Measurements from ENCODE around the gene CST2.
"Not testable (repeated sequence)": the region's sequence is repeated elsewhere in the genome, so short reads cannot be mapped to it uniquely, and the experiment has no call there.

Gene CST2, protein sequence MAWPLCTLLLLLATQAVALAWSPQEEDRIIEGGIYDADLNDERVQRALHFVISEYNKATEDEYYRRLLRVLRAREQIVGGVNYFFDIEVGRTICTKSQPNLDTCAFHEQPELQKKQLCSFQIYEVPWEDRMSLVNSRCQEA

DNA sequence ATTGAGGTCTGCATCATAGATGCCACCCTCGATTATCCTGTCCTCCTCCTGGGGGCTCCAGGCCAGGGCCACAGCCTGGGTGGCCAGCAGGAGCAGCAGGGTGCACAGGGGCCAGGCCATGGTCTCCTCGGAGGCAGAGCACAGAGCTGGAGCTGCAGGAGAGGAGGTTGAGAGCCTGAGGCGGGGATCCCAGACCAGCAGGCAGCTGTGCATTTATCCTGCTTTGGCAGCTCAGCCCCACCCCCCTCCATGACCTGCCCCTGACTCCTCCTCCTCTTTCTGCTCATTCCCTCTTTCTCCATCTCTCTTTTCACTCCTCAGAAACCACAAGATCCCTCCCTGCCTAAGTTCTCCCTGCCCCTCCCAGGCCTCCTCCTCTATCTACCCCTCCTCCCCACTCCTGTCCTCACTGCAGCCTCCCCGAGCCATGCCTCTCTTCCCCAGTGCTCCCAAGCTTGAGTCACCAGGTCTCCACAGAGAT, at the start of gene CST2:
CST2 (minus strand) TSS at position 189 of the 481 bp plus-strand sequence; CDS start at position 120, 69 bp downstream.
- no peak for DNase-seq

DNA sequence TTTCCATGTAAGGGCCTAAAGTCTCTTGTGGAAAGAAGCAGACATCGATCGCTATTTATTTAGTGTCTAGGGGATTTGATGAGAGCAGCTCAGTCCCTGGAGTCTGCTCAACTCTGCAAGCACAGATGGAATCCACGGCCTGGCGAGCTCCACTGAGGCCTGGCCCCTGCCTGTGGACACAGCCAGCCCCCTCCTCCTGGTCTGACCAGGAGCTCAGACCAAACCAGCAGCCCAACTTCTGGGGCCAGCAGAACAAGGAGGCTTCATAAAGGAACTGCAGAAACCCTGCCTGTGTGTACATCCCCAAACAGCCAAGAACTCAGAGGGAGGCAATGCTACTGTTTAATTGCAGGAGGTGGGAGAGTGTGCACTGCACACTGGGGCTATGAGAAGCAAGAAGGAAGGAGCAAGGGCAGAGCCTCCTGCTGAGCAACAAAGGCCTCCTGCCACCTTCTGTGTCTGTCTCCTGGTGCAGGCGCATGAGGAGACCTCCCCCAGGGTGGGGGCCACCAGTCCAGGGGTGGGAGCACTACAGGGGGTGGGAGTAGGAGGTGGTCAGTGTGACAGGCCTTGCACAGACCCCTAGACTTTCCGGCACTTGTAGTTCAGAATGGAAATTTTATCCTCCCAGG, 49.2 kb upstream of the CST2 start:
- DNase-seq = no peak

DNA sequence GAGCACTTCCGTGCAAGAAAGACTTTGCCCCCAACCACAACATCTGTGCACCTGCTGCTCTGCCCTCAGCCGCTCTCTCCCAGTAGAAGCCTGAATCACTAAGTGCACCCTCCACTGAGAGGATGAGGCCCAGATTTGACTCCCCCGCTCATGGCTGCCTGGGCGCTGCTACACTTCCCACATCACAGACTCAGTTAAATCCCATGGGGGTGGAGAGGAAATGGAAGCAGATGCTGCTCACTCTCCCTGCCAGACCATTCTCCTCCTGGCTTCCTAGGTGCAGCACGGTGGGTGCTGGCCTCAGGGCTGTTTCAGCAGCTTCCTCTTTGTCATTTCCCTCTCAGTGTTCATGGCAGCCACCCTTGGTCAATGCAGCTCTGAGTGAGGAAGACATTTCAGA, 48.2 kb upstream of the CST2 start:
- DNase-seq = no peak

DNA sequence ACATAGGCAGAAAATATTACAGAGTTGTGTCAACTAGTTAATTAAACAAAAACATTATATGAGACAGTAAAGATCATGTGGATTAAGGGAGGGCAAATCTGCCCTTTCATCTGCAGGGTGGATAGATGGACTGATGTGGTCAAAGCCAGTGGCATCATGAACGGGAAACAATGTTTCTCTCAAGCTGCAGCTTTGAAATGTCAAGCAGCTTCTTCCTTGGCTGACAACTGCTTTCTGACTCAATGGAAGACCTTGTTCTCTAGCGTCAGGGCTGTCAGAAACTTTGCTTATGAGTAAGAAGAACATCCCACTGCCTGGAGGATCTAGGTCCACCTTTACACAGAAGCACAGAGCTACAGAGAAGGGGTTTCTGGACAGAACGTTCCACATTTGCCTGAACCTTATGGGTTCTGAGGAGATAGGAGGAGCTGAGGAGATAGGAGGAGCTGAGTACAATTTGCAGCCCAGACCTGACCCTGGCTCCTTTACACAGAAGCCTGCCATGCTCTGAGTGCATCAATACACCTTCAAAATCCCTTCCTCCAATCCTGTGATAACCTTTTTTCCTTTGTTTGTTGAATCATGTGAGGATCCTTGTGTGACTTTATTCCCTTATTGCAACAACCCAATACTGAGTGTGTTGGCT, 47.0 kb upstream of the CST2 start:
- DNase-seq = no peak

DNA sequence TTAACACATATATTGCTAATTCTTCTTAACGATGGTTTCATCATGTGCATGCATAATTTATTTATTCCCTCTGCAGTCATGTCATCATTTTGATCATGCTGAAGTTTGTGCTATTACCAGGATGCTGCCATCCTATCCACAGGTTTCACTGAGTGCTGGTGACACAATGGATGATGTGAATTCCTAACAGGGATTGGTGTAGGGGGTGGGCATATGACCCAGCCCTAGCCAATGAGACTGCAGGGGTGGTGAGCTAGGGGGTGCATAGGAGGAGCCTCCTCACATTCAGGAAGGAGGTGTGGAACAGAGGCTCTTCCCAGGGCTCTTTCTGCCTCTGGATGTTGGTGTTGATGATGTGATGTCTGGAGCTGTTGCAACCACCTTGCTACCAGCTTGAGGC, 45.5 kb upstream of the CST2 start:
- no peak for DNase-seq

DNA sequence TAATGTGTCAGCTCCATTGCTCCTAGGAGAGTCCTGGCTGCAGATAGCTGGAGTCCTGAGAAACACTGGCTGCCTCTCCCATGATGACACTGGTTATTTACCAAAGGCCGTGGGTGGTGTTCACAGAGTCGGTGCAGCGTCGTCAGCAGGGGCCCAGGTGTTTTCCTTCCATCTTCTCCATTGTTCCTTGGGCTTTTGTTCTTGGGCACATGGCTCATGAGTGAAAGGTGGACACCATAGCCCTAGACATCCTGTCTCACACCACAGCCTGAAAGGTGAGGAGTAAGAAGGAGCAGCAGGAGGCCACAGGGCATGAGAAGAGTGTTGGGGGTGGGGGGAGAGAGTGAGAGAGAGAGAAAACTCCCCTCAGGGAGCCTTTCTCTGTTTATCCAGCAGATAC, 43.9 kb upstream of the CST2 start:
- no peak for DNase-seq

DNA sequence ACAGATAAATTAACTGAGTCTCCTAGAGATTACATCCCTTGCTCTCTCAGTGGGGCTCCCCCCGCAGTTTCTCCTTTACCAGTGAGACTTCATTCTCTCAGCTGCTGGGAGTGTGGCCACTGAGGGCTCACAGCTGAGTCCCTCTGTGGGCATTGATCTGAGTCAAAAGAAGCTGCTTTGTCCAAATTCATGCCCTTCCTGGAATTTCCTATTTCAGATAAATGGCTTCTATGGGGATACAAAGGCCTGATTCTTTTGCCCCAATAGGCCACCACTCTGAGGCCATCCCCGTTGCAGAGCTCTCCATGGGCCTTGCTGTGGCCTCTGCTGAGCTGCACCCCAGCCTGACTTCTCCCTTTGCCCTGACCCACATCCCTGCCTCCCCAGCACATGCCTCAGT, 43.0 kb upstream of the CST2 start:
- no peak for DNase-seq

DNA sequence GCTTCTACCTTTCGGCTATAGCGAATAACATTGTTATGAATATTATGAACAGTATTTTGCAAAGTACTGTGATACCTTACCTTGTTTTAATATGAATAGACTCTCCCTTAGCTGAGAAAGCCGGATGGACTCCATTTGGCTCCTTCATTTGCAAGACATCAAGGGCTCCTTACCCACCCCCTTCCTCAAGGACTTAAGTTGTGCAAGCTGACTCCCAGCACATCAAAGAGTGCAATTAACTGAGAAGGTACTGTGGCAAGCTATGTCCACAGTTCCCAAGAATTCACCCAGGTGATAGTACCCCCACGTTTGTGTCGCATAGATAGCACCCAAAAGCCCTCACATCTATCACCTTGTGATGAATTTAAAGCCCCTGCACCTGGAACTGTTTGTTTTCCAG, 41.8 kb upstream of the CST2 start:
- no peak for DNase-seq

DNA sequence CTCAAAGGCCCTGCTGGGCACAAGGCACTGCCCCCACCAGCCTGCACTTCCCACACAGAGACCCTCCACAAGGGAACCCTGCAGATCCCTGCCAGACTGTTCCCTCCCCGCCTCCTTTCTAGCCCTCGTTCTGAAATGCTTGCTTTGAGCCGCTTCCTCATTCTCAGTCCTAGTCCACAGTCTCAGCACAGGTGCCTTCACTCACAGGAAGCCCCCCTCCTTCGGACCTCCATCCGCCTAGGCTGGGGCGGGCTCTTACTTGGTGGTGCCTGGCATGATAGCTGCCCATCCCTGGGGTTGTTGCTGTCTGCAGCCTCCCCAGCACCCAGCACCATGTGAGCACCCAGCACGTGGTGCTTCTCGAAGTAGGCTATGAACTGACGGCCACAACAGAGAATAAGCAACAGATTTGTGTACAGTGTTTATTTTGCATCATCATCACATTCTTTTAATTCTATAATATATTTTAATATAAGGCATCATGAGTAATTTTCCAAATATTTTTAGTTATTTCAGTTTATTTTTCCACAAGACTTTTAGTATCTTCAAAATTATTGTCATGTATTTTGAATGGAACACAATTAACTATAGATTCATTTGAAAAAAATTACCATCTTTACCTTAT, 40.7 kb upstream of the CST2 start:
- no peak for DNase-seq

DNA sequence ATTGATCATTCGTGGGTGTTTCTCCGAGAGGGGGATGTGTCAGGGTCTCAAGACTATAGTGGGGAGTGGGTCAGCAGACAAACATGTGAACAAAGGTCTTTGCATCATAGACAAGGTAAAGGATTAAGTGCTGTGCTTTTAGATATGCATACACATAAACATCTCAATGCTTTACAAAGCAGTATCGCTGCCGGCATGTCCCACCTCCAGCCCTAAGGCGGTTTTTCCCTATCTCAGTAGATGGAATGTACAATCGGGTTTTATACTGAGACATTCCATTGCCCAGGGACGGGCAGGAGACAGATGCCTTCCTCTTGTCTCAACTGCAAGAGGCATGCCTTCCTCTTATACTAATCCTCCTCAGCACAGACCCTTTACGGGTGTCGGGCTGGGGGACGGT, 34.2 kb upstream of the CST2 start:
- not testable (repeated sequence) for DNase-seq

DNA sequence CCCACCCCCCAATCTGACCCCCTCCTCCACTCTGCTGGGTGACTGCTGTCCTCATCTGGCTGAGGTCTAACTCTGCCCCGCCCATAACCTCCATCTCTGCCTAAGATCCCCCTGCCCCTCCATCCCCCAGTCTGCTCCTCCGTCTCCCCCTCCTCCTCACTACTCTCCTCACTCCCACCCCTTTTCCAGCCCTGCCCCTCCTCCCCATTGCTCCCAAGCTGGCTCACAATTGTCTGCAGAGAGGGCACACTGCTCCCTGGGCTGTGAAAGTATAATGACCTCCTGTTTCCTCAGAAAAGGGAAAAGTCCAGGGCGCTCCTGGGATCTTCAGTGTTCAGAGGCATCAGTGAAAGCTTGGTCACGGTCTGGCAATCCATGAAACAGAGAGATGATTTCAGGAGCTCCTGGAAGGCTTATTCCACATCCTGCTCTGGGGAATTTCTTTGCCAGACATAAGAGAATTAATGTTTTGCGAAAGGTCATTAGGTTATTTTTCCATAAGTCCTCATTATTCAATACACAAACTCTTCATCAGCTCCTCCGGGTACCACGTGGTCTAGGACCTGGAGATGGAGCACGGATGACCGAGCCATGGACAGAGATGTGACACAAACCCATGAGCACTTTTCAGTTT, 31.6 kb upstream of the CST2 start:
- no peak for DNase-seq

DNA sequence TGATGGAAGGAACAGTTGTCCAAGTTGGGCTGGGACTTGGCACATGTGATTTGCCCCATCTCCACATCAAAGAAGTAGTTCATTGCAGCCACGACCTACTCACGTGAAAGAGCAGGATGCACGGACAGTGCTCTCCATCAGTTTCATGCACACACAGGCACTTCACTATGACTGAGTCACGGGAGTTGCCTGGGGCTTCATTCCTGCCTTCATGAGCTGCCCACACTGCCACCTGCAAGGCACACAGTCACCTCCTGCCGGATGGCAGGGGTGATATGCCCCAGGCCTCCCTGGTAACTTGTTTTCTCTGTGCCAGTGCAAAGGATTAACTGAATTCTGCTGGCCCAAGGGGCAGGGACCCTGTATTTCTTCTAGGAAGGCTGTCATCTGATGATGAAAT, 30.2 kb upstream of the CST2 start:
- DNase-seq = no peak

DNA sequence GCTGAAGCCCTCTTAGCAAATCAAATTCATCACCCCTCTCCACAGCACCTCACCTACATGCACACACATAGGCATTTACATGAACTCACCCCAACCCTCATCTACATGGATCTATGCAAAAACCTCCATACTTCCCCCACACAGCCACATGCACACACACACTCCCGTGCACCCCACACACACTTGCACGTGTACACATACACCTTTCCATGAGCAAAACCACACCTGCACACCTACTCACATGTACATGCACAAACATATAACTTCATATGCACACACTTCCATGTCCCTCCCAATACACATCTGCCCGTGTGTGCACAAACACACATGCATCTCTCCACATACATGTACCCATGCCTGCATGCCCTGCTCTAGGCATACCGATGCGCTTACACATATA, 29.7 kb upstream of the CST2 start:
- no peak for DNase-seq

DNA sequence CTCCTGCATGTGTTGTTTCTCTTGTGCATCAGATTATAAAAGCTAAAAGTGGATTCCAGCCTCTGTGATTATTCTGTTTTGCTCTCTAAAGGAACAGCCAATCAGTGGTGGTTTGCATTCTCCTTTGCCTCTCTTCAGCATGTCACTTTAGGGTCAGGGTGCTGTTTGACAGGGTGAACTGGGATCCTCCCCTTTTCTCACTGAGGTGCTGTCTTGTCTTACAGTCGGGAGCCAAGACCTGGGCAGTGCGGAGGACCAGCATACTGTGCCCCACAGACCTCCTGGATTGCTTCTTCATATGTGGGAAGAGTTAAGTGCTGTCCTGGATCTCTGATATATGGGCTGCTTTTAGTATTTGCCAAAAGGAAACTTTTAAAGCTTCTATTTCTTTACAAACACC, 15.2 kb upstream of the CST2 start:
- DNase-seq = no peak

DNA sequence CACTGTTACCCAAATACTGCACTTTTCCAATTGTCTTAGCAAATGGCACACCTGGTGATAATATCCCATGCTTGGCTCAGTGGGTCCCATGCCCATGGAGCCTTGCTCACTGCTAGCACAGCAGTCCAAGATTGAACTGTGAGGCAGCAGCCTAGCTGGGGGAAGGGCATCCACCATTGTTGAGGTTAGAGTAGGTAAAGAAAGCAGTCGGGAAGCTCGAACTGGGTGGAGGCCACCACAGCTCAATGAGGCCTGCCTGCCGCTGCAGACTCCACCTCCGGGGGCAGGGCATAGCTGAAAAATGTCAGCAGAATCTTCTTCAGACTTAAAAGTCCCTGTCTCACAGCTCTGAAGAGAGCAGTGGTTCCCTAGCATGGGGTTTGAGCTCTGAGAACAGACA, 9.2 kb upstream of the CST2 start:
- DNase-seq = no peak

DNA sequence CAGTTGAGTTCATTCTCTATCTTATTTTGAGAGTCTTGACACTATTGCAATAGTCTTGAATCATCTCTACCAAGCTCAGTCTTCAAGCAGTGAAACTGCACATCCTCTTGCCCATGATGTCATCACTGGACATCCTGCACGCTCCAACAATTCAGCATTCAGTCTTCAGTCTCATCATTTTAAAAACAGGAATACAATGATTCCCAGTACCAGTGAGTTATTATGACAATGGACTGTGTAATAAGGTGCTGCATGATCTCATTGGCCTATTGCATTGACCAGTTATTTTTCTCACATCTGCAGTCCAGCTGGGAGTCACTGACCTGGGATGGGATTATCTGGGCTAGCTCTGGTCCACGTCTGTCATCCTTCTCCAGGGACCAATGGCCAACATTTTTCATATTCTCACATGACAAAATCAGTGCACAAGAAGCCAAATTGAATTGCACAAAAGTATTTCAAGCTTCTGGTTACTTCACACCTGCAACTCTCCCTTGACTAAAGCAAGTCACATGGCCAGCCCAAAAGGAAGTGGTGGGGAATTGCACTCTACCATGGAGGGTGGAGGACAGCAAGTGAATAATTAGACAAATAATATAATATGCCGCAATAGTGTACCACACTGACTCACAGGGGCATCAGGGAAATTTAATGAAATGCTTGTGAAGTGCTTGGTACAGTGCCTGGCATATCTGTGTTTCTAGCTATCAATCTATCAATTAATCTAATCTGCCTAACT, 6.4 kb upstream of the CST2 start:
- no peak for DNase-seq

DNA sequence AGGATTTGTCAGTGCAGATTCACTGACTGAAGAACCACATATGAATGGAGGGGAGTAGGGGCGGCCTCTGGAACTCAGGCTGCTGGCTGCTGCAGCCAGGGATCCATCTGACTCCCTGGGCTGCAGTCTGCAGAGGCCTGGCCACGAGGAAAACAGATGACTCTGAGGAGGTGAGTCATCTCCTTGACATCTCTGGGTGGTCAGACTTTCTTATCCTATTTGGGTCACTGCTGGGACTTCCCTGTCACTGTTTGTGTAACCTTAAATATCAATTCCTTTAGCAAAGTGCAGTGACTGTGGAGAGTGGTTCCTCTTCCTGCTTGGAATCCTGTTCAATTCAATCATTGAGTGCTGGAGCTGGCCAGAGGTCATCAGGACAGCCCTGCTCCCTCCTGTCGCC, 5.4 kb upstream of the CST2 start:
- DNase-seq = not testable (repeated sequence)

DNA sequence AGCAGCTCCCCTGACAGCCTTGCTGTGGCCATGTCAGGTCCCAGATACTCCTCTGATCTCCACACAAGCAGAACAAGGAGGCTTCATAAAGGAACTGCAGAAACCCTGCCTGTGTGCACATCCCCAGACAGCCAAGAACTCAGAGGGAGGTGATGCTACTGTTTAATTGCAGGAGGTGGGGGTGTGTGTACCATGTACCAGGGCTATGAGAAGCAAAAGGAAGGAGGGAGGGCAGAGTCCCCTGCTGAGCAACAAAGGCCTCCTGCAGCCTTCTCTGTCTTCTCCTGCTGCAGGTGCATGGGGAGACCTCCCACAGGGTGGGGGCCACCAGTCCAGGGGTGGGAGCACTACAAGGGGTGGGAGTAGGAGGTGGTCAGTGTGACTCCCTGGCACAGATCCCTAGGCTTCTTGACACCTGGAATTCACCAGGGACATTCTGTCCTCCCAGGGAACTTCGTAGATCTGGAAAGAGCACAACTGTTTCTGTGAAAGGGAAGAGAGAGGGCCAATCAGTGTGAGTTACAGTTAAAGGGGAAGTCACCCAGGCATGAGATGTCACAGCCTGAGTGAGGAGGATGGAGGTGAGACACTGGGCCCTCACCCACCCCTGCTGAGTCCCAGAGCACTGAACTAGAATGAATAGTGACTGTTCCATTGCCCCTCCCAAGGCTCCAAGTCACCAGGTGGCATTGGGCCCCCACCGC, 2.8 kb downstream of the CST2 start:
- no peak for DNase-seq

DNA sequence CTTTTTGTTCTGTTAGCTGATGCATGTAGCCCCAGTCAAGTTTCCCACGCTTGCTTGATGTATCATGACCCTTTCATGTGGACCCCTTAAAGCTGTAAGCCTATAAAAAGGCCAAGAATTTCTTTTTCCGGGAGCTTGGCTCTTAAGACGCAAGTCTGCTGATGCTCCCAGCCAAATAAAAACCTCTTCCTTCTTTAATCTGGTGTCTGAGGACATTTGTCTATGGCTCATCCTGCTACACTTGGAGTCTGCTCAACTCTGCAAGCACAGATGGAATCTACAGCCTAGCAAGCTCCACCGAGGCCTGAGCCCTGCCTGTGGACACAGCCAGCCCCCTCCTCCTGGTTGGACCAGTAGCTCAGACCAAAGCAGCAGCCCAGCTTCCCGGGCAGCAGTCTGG, 3.4 kb downstream of the CST2 start:
- DNase-seq = no peak

DNA sequence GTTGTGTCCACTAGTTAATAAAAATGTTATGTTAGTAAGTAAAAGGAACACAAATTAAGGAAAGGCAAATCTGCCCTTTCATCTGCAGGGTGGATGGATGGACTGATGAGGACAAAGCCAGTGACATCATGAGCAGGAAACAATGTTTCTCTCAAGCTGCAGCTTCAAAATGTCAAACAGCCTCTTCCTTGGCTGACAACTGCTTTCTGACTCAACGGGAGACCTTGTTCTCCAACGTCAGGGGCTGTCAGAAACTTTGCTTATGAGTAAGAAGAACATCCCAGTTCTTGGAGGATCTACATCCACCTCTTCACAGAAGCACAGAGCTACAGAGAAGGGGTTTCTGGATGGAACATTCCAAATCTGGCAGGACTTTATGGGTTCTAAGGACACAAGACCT, 6.0 kb downstream of the CST2 start:
- no peak for DNase-seq

DNA sequence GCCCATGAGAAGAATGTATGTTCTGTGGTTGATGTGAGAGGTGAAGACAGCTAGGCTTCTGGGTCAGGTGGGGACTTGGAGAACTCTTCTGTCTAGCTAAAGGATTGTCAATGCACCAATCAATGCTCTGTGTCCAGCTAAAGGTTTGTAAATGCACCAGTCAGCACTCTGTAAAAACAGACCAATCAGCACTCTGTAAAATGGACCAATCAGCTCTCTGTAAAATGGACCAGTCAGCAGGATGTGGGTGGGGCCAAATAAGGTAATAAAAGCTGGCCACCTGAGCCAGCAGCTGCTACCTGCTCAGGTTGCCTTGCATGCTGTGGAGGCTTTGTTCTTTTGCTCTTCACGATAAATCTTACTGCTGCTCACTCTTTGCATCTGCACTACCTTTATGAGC, 15.0 kb downstream of the CST2 start:
- not testable (repeated sequence) for DNase-seq

DNA sequence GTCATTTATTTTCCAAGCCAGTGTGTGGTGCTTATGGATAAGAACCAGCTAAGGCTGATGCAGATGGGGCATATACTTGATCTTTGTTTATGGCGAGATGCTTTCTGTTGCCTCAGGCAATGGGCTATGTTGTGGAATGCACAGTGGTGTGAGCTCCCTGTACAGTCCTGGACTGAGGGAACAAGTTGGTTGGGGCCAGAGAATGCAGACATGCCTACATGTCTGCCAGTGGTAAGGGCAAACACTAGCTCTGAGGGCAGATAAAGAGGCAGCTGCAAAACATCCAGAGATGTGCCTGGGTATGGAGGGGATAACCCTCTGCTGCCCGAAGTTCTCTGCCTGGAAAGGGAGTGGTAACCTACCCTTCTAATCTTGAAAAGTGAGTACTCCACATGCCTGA, 16.2 kb downstream of the CST2 start:
- not testable (repeated sequence) for DNase-seq
